Activated CD4-positive, alpha-beta T cell treated with anti-CD3 and anti-CD28 coated beads for 4 hours (primary cell): ENCODE results near the gene NXF3.
"Not testable (repeated sequence)": the region's sequence is repeated elsewhere in the genome, so short reads cannot be mapped to it uniquely, and the experiment has no call there.

Experiments used
- DNase-seq, 2 donors: peaks; one replicate each; pipeline ENCODE4 v3.0.0-alpha.2; 2020

NXF3 gene

DNA sequence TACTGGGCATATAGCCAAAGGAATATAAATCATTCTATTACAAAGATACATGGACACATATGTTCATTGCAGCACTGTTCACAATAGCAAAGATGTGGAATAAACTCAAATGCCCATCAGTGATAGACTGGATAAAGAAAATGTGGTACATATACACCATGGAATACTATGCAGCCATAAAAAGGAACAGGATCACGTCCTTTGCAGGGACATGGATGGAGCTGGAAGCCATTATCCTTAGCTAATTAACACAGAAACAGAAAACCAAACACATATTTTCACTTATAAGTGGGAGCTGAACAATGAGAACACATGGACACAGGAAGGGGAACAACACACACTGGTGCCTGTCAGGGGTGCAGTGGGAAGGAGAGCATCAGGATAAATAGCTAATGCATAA lies 59.6 kb downstream of the NXF3 start:
- not testable (repeated sequence) for DNase-seq
